Left kidney (tissue), 1 donor: Measurements from ENCODE around the gene ARMCX6. TPM values are rescaled to one million over a fixed set of nuclear protein-coding genes. Genes with fewer than 3 reads are reported as not detected.

Experiments
- polyA plus RNA-seq: library from polyadenylated mRNA; unstranded; fragments of 120-200 nt; gene quantifications from one replicate; pipeline ENCODE4 v1.2.1, GENCODE V29; 2013; ENCODE audit not compliant: insufficient read length

The ARMCX6 gene
- polyA plus RNA-seq, 1 donor, result 71.9 TPM

Other genes with a start within 250 kb of the ARMCX6 start
- gene BTK, start 231.8 kb downstream of the ARMCX6 start, polyA plus RNA-seq, result 2.3 TPM
- 1,055 TPM for gene RPL36A, start 227.0 kb downstream of the ARMCX6 start, polyA plus RNA-seq
- gene GLA, start 210.1 kb downstream of the ARMCX6 start, polyA plus RNA-seq, result 39.4 TPM
- gene HNRNPH2, start 209.8 kb downstream of the ARMCX6 start, polyA plus RNA-seq, result 145 TPM
- gene ARMCX4, start 132.5 kb downstream of the ARMCX6 start, polyA plus RNA-seq, result 32.1 TPM
- gene ARMCX1, start 67.5 kb downstream of the ARMCX6 start, polyA plus RNA-seq, result 49.1 TPM
- 109 TPM for gene ARMCX3, start 5.2 kb upstream of the ARMCX6 start, polyA plus RNA-seq
- 87.7 TPM for gene ARMCX2, start 41.9 kb upstream of the ARMCX6 start, polyA plus RNA-seq